Measurements from ENCODE around the gene COPB1.

- no peak for TF ChIP-seq POLR2A (IDR thresholded peaks at IDR 0.05; ENCODE audit: low read length)
- TF ChIP-seq GATA1 (IDR thresholded peaks at IDR 0.05; ENCODE audit: low read depth, low read length) = no peak
Observed at GRCh38 chr11:14451825-14452224, 47.8 kb downstream of the COPB1 start.

All from erythroblast (primary cell).